Left colon (tissue), 2 donors: Measurements from ENCODE around the gene FANCG. TPM values are rescaled to one million over a fixed set of nuclear protein-coding genes. Genes with fewer than 3 reads are reported as not detected.

ENCODE experiments used
- ATAC-seq: fragments of 200-7000 bp; cut with Tn5 transposase; one replicate; pipeline ENCODE4 v1.9.1; 2020; ENCODE audit warnings: mild to moderate bottlenecking, moderate library complexity
- DNase-seq, 2 donors: peaks; one replicate each; pipeline ENCODE4 v3.0.0-alpha.2; 2020
- intact Hi-C, 2 donors: fragments of 100-400 bp; cut with DNase I in 1 of 2; cut with micrococcal nuclease in 1 of 2; formaldehyde crosslinking; loops; one replicate each; pipeline versions ENCODE4 v1.11.2 to v1.14.0; 2022; cut with DNase I, micrococcal nuclease
- total RNA-seq, 2 donors: library from RNA; stranded (reverse); fragmentation: NEBNext Ultra II Directional; extraction: Animal tissue kit (Norgen Biotek cat#: 25700); gene quantifications; one replicate each; pipeline ENCODE4 v1.2.1, GENCODE V29; 2021
- donor health status: DM: no; HTN: no; CAD: no.
- donor health status: DM: yes; HTN: yes; CAD: no.

Gene FANCG
- total RNA-seq, 2 donors from 2014 or later = 11.0 to 17.3 TPM

GRCh38 chr9:35042081-35042604, 37.6 kb downstream of the FANCG start:
- no peak for DNase-seq
- intact Hi-C loops = no loop called here
- ATAC-seq = no peak

GRCh38 chr9:35035851-35036701, 43.7 kb downstream of the FANCG start:
- intact Hi-C loops = no loop called here
- DNase-seq (peak in 1 of 2 donors; percentile 45), ATAC-seq (peak; percentile 63)

GRCh38 chr9:35033101-35033500, 46.6 kb downstream of the FANCG start:
- ATAC-seq (no peak), DNase-seq (no peak)
- intact Hi-C loops = no loop called here

- intact Hi-C loops = no loop called here
- DNase-seq (no peak), ATAC-seq (no peak)
Measured at GRCh38 chr9:35029852-35030251, 49.9 kb downstream of the FANCG start.

GRCh38 chr9:35029241-35029640, 50.5 kb downstream of the FANCG start:
- DNase-seq (no peak), ATAC-seq (no peak)
- intact Hi-C loops = no loop called here

GRCh38 chr9:35028341-35028740, 51.4 kb downstream of the FANCG start:
- ATAC-seq (no peak), DNase-seq (no peak)
- intact Hi-C loops = no loop called here

GRCh38 chr9:35027860-35028259, 51.9 kb downstream of the FANCG start:
- ATAC-seq (no peak), DNase-seq (no peak)
- intact Hi-C loops = no loop called here

GRCh38 chr9:35027374-35027773, 52.4 kb downstream of the FANCG start:
- intact Hi-C loops = no loop called here
- ATAC-seq = no peak
- no peak for DNase-seq

- ATAC-seq = no peak
- intact Hi-C loops = no loop called here
- DNase-seq = no peak
Measured at GRCh38 chr9:35026671-35027070, 53.1 kb downstream of the FANCG start.

Other genes with a start within 250 kb of the FANCG start
- under 1 TPM; 0.12 to 0.22 TPM for gene PHF24, start 121.7 kb downstream of the FANCG start, total RNA-seq
- 1 to 10 TPM; 1.2 to 7.1 TPM for gene DNAJB5, start 90.2 kb downstream of the FANCG start, total RNA-seq
- gene VCP, start 7.3 kb downstream of the FANCG start, total RNA-seq = 100 to 1,000 TPM; 167 to 189 TPM
- gene PIGO, start 16.6 kb upstream of the FANCG start, total RNA-seq = 10 to 100 TPM; 32.4 to 38.7 TPM
- gene STOML2, start 23.2 kb upstream of the FANCG start, total RNA-seq = 100 to 1,000 TPM in 1 of 2 donors, 10 to 100 TPM in 1; 89.8 to 118 TPM
- 10 to 100 TPM; 38.4 to 46.4 TPM for gene ATOSB, start 35.9 kb upstream of the FANCG start, total RNA-seq
- gene UNC13B, start 82.1 kb upstream of the FANCG start, total RNA-seq = 10 to 100 TPM; 52.3 to 69.4 TPM